CD4-positive, alpha-beta T cell treated with Interleukin-10 for 1 hour (primary cell): Measurements from ENCODE around the gene LSMEM2.

Source experiments
- DNase-seq: peaks from one replicate; pipeline ENCODE4 v3.0.0-alpha.2; 2020

The LSMEM2 gene

GRCh38 chr3:50286322-50287227 is 7.7 kb downstream of the LSMEM2 start:
- no peak for DNase-seq

DNA sequence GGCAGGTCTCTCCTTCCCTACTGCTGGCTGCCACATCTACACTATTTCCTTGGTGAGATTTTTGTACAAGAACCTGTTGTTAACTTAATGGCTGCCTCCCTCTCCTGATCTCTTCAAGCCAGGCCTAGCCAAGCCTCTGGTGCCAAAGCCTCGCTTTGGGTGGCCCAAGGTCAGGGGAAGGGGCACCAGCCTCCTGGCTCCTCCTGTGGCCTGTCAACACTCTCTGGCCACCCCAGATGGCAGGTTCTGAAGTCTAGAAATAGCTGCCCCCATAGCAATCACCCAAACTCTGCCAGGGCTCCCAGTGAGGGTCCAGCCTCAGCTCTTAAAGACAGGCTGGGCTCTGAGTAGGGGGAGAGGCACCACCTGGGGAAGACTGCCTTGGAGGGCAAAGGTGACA is 8.4 kb downstream of the LSMEM2 start:
- DNase-seq = no peak

- no peak for DNase-seq
Observed at GRCh38 chr3:50288387-50289007, 9.6 kb downstream of the LSMEM2 start.

DNA sequence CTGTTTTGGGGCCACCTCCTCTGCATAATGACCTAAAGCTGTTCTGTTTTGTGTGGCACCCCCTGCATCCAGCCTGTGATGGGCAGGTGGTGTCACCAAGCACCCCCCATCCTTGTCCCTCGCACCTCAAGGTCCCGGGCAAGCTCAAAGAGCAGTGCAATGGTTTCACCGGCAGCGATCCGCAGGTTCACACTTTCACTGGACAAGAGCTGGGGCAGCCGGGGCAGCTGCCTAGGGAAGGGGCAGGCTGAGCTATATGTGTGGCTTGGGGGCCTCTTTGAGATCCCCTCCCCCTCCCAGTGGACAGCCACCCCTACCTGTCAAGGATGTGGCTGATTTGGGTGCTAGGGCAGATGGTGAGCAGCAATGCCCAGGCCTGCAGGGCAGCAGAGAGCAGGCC is 10.2 kb downstream of the LSMEM2 start:
- no peak for DNase-seq

- DNase-seq = no peak
Observed at GRCh38 chr3:50290161-50290641, 11.3 kb downstream of the LSMEM2 start.

- DNase-seq = peak; percentile 97
Observed at GRCh38 chr3:50292159-50293078, 13.5 kb downstream of the LSMEM2 start, which contains the start of gene IFRD2. TSS of gene IFRD2 (minus strand) at chr3:50292429. CDS start at chr3:50292274, 155 bp downstream.

DNA sequence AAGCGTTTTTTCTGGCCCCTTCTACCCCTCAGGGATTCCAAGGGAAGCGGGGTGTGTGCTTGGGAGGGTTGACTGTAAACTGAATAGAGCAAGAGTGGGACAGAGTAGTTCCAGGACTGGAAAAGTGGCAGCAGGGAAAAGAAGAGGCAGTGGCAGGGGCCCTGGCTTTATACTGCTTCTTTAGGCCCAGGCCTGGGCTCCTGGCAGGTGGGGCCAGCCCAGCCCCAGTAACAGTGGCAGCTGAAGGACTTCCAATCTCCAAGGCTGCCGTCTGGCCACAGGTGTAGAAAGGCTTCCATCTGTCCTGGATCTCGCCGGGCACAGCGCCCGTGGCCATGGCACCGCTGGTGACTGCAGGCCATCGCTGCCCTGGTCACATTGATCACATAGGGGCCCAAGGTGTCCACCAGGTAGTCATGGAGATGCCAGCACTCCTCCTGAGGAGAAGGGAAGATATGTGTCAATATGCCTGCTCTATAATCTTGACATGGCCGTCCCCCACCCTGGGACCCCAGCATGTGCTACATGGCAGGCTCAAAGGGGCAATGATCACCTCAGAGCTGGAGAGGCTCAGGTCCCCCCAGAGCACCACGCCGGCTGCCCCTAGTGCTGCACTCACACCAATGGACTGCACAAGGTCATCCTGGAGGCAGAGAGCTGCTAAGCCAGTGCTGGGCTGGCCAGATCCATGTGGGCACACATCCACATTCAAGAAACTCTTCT is 14.4 kb downstream of the LSMEM2 start:
- DNase-seq = no peak

- DNase-seq = no peak
Observed at GRCh38 chr3:50294089-50294488, 15.2 kb downstream of the LSMEM2 start.

DNA sequence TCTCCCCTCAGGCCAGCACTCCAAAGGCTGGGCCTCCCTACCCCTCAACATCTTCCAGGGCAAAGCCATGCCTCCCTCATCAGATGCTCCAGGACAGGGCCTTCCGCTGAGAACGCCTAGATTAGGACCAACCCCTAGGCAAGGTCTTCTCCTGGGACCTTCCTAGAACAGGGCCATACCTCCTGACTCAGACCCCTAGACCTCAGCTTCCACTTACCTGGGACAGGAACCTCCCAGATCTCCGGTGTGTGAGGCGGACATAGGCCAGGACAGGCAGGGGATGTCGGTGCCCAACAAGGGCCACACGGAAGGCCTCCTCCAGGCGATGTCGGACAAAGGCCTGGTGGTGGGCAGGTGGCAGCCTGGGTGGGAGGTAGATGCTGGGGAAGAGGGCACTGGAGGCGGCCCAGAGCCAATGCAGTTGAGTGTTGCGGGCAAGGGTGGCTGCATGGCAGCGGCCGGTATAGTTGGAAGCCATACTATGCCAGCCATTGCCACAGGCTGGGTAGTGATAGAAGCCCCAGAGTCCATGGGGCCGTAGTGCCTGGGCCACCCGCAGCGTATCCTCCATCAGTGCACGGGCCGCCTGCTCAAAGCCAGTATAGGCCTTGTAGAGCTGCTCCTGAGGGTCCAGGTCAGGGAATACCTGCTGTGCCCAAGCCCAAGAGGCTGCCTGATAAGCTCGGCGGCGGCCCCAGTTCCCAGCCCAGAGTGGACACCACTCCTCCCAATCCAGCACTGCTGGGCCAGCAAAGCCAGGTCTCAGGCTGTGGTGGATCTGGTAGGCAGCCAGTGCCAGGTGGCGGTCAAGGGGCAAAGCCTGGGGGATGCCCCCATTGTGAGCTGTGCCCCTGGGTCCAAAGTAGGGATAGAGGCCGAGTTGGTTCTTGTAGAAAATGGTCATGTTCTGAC is 15.9 kb downstream of the LSMEM2 start:
- no peak for DNase-seq

DNA sequence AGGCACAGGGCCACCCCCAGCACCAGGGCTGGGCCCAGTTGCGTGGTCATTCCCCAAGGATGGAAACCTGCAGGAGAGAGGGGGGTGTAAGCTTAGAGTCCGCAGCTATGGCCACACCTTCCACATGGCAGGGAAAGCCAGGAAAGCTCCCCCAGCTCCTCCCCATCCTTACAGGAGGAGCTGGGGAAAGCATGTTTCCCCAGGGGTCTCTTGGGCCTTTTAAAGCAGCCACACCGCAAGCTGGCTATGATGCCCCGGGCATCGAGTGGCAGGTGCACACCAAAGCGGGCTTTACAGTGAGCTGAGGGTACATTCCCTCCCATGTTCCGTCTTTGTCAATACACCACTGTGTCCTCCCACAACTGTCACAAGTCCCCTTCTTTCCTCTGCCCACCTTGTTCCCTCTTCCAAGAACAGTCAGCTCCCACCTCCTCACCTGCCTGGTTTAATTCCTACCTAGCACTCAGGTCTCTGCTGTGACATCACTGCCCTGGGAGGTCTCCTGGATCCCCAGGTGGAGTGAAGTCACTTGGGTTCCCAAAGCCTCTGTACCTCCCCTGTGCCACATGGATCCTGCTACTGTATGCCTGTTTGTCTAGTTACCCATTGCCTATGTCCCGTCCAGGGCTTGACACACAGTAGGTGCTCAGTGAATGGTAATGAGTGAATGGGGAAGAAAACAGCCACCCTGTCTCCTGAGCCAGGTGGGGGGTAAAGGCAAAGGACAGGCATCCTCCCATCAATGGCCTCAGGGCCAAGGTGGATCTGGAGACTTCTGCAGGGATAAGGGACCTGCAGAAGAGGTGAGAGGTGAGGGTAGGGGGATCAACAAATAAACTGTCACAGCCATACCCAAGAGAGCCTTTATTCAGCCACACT is 16.9 kb downstream of the LSMEM2 start:
- DNase-seq = no peak

- no peak for DNase-seq
Observed at GRCh38 chr3:50296721-50297383, 18.0 kb downstream of the LSMEM2 start.

GRCh38 chr3:50297384-50297775 is 18.5 kb downstream of the LSMEM2 start:
- no peak for DNase-seq

DNA sequence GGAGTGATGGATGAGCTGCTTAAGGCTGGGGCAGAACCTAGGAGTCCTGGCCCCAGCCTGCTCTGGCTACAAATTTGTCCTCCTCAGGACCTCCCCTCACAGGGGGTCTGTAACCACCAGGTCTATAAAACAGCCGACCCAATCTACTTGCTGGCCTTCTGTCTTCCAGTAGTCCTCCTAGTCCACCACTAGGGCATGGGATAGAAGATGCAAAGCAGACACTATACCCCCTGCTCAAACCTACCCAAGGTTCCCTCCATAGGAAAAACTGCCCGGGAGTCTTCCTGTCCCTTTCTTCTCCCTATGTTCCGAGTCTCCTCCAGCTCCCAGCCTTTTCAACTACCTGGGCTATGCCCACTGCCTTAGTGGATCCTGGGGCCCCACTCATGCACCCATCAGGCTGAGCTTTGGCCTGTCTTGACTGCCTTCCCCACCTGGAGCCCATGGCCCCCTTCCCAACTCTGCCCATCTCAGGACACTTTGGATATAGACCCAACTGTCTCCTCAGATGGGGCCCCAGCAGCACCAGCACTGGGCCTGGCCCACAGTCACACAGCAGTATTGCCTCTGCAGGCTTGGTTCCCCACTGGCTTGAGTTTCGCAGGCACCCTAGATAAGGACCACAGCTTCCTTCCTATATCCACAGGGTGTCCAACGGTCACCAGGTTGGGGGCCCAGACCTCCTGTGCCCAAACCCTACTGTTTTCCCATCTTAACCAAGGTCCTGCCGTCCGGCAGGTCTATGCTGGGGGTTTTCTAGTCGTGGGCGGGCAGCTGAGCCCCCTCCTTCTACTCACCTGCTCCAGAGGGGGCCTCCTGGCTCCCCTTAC is 19.2 kb downstream of the LSMEM2 start:
- DNase-seq = no peak

GRCh38 chr3:50298836-50299637 is 20.1 kb downstream of the LSMEM2 start, which contains the start of the genes HYAL3 and NAA80:
TSS of gene HYAL3 (minus strand) at chr3:50299405. CDS start at chr3:50295602, 3,803 bp downstream.
TSS of gene NAA80 (minus strand) at chr3:50299405. CDS start at chr3:50297463, 1,942 bp downstream.
- peak; percentile 100 for DNase-seq

GRCh38 chr3:50299638-50299928 is 20.7 kb downstream of the LSMEM2 start:
- DNase-seq = no peak

DNA sequence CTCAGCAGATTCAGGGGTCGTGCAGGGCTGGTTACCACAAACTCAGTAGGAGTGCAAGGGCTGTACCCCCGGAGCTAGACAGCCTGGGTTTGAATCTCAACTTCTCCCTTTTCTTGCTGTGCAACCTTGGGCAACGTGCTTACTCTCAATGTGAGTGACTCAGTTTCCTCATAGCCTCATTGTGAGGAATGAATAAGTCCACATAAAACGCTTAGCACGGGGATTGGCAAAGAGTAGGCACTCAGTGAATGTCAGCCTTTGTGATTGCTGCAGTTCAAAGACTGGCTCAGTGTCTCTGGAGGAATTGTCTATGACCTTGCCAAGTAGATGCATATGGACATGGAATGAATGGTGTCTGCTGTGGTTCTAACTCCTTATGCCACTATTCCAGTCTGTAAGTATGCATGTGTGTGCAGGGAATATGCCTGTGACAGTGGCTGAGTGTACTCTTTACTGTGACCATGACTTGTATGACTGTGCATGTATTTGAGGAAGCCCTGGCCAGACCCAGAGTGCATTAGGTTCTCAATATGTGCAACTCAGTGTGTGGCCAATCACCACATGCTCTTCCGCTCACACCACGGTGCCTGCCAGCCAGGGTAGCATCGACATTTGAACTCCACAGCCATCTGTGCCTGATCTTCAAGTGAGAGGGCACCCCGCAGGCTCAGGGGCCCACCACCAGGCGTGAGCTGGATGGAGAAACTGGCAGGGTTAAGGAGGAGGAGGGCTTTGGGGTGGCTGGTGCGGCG is 21.2 kb downstream of the LSMEM2 start:
- no peak for DNase-seq

- no peak for DNase-seq
Observed at GRCh38 chr3:50300681-50301254, 21.9 kb downstream of the LSMEM2 start.
